ENCODE data around the gene RHOH. TPM values are rescaled to one million over a fixed set of nuclear protein-coding genes. Genes with fewer than 3 reads are reported as not detected.

Gene RHOH
- total and polyA plus RNA-seq, 4 donors, result 0.74 to 4.1 (median 3.3) TPM

GRCh38 chr4:40246011-40246900 is 49.4 kb downstream of the RHOH start:
- Histone ChIP-seq H3K4me3 (ENCODE audit: low read length in 2 of 2) (no peak overlapping the region), H3K27ac (ENCODE audit: low read depth in 1 of 2, low read length in 2 of 2) (no peak overlapping the region), H3K9me3 (ENCODE audit: control insufficient read depth, low read length) (no peaks in the 10 kb centered on the region), H3K4me1 (ENCODE audit: control insufficient read depth in 1 of 2, insufficient read depth in 2 of 2, low read length in 2 of 2) (no peaks in the 10 kb centered on the region), H3K36me3 (ENCODE audit: control insufficient read depth in 1 of 2, insufficient read depth in 2 of 2, low read length in 1 of 2) (no peaks in the 10 kb centered on the region), H3K27me3 (ENCODE audit: control insufficient read depth in 1 of 2, insufficient read depth in 2 of 2, low read length in 1 of 2) (no peaks in the 10 kb centered on the region)
- 58 to 63% methylated on average over 9 of the region's 9 CpGs for WGBS, 2 donors
- ATAC-seq (ENCODE audit: low FRiP score) (no peak), DNase-seq (no peak)
- intact Hi-C loops (cut with DNase I), result no loop called here

- Histone ChIP-seq H3K4me1 (ENCODE audit: control insufficient read depth in 1 of 2, insufficient read depth in 2 of 2, low read length in 2 of 2) (no peaks in the 10 kb centered on the region), H3K27me3 (ENCODE audit: control insufficient read depth in 1 of 2, insufficient read depth in 2 of 2, low read length in 1 of 2) (no peaks in the 10 kb centered on the region), H3K4me3 (ENCODE audit: low read length in 2 of 2) (no peak overlapping the region), H3K36me3 (ENCODE audit: control insufficient read depth in 1 of 2, insufficient read depth in 2 of 2, low read length in 1 of 2) (no peaks in the 10 kb centered on the region), H3K9me3 (ENCODE audit: control insufficient read depth, low read length) (no peaks in the 10 kb centered on the region), H3K27ac (ENCODE audit: low read depth in 1 of 2, low read length in 2 of 2) (no peak overlapping the region)
- 71 to 72% methylated on average over 2 of the region's 2 CpGs for WGBS, 2 donors
- ATAC-seq (ENCODE audit: low FRiP score) (no peak), DNase-seq (no peak)
- intact Hi-C loops (cut with DNase I), result no loop called here
Measured at GRCh38 chr4:40246938-40247337, 50.1 kb downstream of the RHOH start.

GRCh38 chr4:40247350-40247749 is 50.5 kb downstream of the RHOH start:
- no peaks in the 10 kb centered on the region for H3K4me1 ChIP-seq (ENCODE audit: control insufficient read depth in 1 of 2, insufficient read depth in 2 of 2, low read length in 2 of 2)
- no peaks in the 10 kb centered on the region for H3K27me3 ChIP-seq (ENCODE audit: control insufficient read depth in 1 of 2, insufficient read depth in 2 of 2, low read length in 1 of 2)
- no peak for ATAC-seq (ENCODE audit: low FRiP score)
- DNase-seq, result no peak
- 88 to 90% methylated on average over 4 of the region's 4 CpGs for WGBS, 2 donors
- intact Hi-C loops (cut with DNase I), result no loop called here
- no peak overlapping the region for H3K4me3 ChIP-seq (ENCODE audit: low read length in 2 of 2)
- H3K36me3 ChIP-seq (ENCODE audit: control insufficient read depth in 1 of 2, insufficient read depth in 2 of 2, low read length in 1 of 2), result no peaks in the 10 kb centered on the region
- H3K9me3 ChIP-seq (ENCODE audit: control insufficient read depth, low read length), result no peaks in the 10 kb centered on the region
- no peak overlapping the region for H3K27ac ChIP-seq (ENCODE audit: low read depth in 1 of 2, low read length in 2 of 2)

GRCh38 chr4:40251366-40251765 is 54.5 kb downstream of the RHOH start:
- Histone ChIP-seq H3K36me3 (ENCODE audit: control insufficient read depth in 1 of 2, insufficient read depth in 2 of 2, low read length in 1 of 2) (no peaks in the 10 kb centered on the region), H3K27ac (ENCODE audit: low read depth in 1 of 2, low read length in 2 of 2) (no peak overlapping the region), H3K4me3 (ENCODE audit: low read length in 2 of 2) (no peak overlapping the region), H3K4me1 (ENCODE audit: control insufficient read depth in 1 of 2, insufficient read depth in 2 of 2, low read length in 2 of 2) (no peaks in the 10 kb centered on the region), H3K27me3 (ENCODE audit: control insufficient read depth in 1 of 2, insufficient read depth in 2 of 2, low read length in 1 of 2) (no peaks in the 10 kb centered on the region), H3K9me3 (ENCODE audit: control insufficient read depth, low read length) (no peaks in the 10 kb centered on the region)
- ATAC-seq (ENCODE audit: low FRiP score) (no peak), DNase-seq (no peak)
- WGBS, 2 donors, result 86 to 92% methylated on average over 2 of the region's 2 CpGs
- intact Hi-C loops (cut with DNase I), result no loop called here

- H3K27me3 ChIP-seq (ENCODE audit: control insufficient read depth in 1 of 2, insufficient read depth in 2 of 2, low read length in 1 of 2), result no peaks in the 10 kb centered on the region
- H3K4me1 ChIP-seq (ENCODE audit: control insufficient read depth in 1 of 2, insufficient read depth in 2 of 2, low read length in 2 of 2), result no peaks in the 10 kb centered on the region
- no peak overlapping the region for H3K27ac ChIP-seq (ENCODE audit: low read depth in 1 of 2, low read length in 2 of 2)
- no peak for ATAC-seq (ENCODE audit: low FRiP score)
- no peak overlapping the region for H3K4me3 ChIP-seq (ENCODE audit: low read length in 2 of 2)
- 75 to 76% methylated on average over 4 of the region's 4 CpGs for WGBS, 2 donors
- H3K36me3 ChIP-seq (ENCODE audit: control insufficient read depth in 1 of 2, insufficient read depth in 2 of 2, low read length in 1 of 2), result no peaks in the 10 kb centered on the region
- no peak for DNase-seq
- no peaks in the 10 kb centered on the region for H3K9me3 ChIP-seq (ENCODE audit: control insufficient read depth, low read length)
- intact Hi-C loops (cut with DNase I), result no loop called here
Measured at GRCh38 chr4:40253906-40254305, 57.1 kb downstream of the RHOH start.

GRCh38 chr4:40254608-40255392 is 58.0 kb downstream of the RHOH start:
- Histone ChIP-seq H3K27ac (ENCODE audit: low read depth in 1 of 2, low read length in 2 of 2) (no peak overlapping the region), H3K4me1 (ENCODE audit: control insufficient read depth in 1 of 2, insufficient read depth in 2 of 2, low read length in 2 of 2) (no peaks in the 10 kb centered on the region), H3K36me3 (ENCODE audit: control insufficient read depth in 1 of 2, insufficient read depth in 2 of 2, low read length in 1 of 2) (no peaks in the 10 kb centered on the region), H3K9me3 (ENCODE audit: control insufficient read depth, low read length) (peaks cover 1% of the 10 kb centered on the region), H3K27me3 (ENCODE audit: control insufficient read depth in 1 of 2, insufficient read depth in 2 of 2, low read length in 1 of 2) (no peaks in the 10 kb centered on the region), H3K4me3 (ENCODE audit: low read length in 2 of 2) (no peak overlapping the region)
- intact Hi-C loops (cut with DNase I), result no loop called here
- ATAC-seq (ENCODE audit: low FRiP score) (peak; percentile 22), DNase-seq (no peak)
- 63 to 66% methylated on average over 9 of the region's 9 CpGs for WGBS, 2 donors

- Histone ChIP-seq H3K27ac (ENCODE audit: low read depth in 1 of 2, low read length in 2 of 2) (no peak overlapping the region), H3K4me3 (ENCODE audit: low read length in 2 of 2) (no peak overlapping the region), H3K9me3 (ENCODE audit: control insufficient read depth, low read length) (peaks cover 2% of the 10 kb centered on the region), H3K4me1 (ENCODE audit: control insufficient read depth in 1 of 2, insufficient read depth in 2 of 2, low read length in 2 of 2) (no peaks in the 10 kb centered on the region), H3K36me3 (ENCODE audit: control insufficient read depth in 1 of 2, insufficient read depth in 2 of 2, low read length in 1 of 2) (no peaks in the 10 kb centered on the region), H3K27me3 (ENCODE audit: control insufficient read depth in 1 of 2, insufficient read depth in 2 of 2, low read length in 1 of 2) (no peaks in the 10 kb centered on the region)
- peak; percentile 68 for ATAC-seq (ENCODE audit: low FRiP score)
- WGBS, 2 donors, result 72 to 74% methylated on average over 3 of the region's 3 CpGs
- no peak for DNase-seq
- intact Hi-C loops (cut with DNase I), result no loop called here
Measured at GRCh38 chr4:40255393-40256281, 58.8 kb downstream of the RHOH start.

- 82 to 89% methylated on average over 5 of the region's 5 CpGs for WGBS, 2 donors
- intact Hi-C loops (cut with DNase I), result no loop called here
- DNase-seq, result no peak
Measured at GRCh38 chr4:40256329-40256728, 59.5 kb downstream of the RHOH start.

More at GRCh38 chr4:40256329-40256728, 59.5 kb downstream of the RHOH start:
- Histone ChIP-seq H3K27me3 (ENCODE audit: control insufficient read depth in 1 of 2, insufficient read depth in 2 of 2, low read length in 1 of 2) (no peaks in the 10 kb centered on the region), H3K36me3 (ENCODE audit: control insufficient read depth in 1 of 2, insufficient read depth in 2 of 2, low read length in 1 of 2) (no peaks in the 10 kb centered on the region), H3K27ac (ENCODE audit: low read depth in 1 of 2, low read length in 2 of 2) (no peak overlapping the region), H3K9me3 (ENCODE audit: control insufficient read depth, low read length) (peaks cover 2% of the 10 kb centered on the region), H3K4me3 (ENCODE audit: low read length in 2 of 2) (no peak overlapping the region), H3K4me1 (ENCODE audit: control insufficient read depth in 1 of 2, insufficient read depth in 2 of 2, low read length in 2 of 2) (no peaks in the 10 kb centered on the region)
- no peak for ATAC-seq (ENCODE audit: low FRiP score)
